GM12874 (cell line): Measurements from ENCODE around the gene C9orf152.

Experiments
- TF ChIP-seq, protein P1 (sequence below): IDR thresholded peaks from 2 replicates; pipeline ENCODE4 v1.5.1; 2011; ENCODE audit warnings: low read depth, mild to moderate bottlenecking, control low read depth, low read length, moderate library complexity; ENCODE audit not compliant: insufficient read depth

Gene C9orf152

DNA sequence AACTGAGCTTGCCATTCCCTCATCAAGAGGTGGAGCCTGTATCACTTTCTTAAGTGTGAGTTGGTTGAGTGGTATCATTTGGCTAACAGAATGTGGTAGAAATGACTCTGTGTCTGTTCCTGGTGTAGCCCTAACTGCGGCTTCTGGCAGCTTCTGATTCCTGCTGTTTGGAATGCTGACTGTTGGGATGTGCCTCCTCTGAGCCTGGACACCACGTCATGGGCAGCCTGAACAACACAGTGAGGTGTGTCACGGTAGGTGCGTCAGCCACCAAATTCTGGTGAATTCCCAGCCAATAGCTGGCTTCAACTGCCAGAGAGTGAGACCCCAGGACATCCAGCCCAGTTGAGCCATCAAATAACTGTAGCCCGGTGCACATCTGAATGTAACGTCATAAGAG lies 6.1 kb upstream of the C9orf152 start:
- TF ChIP-seq, protein P1, sequence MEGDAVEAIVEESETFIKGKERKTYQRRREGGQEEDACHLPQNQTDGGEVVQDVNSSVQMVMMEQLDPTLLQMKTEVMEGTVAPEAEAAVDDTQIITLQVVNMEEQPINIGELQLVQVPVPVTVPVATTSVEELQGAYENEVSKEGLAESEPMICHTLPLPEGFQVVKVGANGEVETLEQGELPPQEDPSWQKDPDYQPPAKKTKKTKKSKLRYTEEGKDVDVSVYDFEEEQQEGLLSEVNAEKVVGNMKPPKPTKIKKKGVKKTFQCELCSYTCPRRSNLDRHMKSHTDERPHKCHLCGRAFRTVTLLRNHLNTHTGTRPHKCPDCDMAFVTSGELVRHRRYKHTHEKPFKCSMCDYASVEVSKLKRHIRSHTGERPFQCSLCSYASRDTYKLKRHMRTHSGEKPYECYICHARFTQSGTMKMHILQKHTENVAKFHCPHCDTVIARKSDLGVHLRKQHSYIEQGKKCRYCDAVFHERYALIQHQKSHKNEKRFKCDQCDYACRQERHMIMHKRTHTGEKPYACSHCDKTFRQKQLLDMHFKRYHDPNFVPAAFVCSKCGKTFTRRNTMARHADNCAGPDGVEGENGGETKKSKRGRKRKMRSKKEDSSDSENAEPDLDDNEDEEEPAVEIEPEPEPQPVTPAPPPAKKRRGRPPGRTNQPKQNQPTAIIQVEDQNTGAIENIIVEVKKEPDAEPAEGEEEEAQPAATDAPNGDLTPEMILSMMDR, result no peak

DNA sequence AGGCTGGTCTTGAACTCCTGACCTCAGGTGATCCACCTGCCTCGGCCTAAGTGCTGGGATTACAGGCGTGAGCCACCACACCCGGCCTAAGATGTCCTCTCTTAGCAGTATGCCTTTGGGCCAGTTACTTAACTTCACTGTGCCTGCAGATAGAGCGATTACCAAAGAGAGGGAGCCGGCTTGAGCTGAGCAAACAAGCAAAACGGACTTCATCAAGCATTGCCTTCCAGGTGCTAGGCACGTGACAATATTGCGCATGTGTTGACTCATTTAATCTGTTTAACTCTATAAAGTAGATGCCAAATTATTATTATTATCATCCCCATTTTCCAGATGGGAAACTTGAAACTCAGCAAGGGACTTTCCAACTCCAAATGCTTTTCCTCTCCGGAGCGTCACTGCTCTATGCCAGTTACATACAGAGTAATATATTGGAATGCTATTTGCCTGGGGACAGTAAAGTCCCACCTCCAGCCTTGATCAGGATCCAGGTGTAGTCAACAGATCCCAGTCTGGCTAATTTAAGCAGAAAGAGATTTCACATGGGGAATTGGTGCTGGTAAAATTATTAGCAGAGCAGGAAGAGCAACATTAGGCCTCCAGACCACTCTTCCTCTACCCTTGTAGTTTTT lies 5.6 kb upstream of the C9orf152 start:
- TF ChIP-seq, protein P1, result no peak

DNA sequence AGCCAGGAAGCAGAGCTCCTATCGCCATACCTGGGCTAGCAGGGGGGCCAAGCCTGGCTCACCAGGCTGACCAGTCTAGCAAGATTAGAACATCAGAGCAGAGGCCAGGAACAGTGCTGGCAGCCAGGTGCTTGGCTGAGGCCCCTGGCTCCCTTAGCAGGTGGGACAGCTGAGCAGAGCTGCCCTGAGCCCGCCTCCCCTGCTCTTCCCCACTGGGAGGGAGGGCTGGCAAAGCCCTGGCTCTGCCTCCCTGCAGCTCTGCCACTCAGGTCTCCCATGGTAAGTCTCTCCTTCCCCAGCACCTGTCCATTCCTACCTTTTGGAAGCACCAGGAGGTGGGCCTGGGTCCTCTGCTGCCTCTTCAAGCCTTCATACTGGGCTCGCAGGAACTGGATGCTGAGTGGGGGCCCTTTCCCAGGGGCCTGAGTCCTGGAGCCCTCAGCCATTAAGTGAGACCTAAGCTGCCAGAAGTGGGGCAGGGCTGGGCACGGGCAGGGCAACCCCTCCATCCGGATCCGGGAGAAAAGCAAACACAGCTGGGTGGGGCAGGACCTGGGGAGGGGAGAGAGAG lies 803 bp downstream of the C9orf152 start:
- TF ChIP-seq, protein P1, result no peak

DNA sequence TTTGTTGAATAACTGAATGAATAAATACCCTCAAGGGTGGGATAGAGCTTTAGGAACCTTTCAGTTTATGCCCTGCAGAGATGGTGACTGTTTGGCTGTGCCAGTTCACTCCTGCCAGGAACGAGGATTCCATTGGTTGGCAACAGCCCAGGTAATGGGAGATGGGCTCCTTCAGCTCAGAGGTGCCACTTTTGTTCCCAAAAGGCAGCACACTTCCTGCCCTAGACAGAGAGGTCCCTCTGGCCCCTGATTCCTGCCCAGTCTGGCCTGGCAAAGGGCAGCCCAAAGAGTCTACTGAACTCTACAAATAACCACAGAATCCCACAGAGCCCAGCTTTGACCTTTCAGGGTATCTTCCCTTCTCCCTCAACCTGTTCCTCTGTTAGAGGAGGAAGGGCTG lies 1.6 kb downstream of the C9orf152 start:
- TF ChIP-seq, protein P1, result no peak

DNA sequence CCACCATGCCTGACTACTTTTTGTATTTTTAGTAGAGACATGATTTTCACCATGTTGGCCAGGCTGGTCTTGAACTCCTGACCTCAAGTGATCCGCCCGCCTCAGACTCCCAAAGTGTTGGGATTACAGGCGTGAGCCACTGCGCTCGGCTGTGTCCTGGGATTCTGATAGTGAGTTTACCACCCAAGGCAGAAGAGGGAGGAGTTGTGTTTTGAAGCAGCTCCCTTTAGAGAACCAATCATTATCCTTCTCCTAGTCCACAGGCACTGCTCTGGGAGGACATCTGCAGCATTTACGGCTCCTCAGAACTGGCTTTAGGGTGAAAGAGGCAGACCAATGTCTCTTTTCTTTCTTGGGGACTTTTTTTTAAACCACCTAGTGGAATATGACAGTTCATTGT lies 5.7 kb downstream of the C9orf152 start:
- TF ChIP-seq, protein P1, result no peak

DNA sequence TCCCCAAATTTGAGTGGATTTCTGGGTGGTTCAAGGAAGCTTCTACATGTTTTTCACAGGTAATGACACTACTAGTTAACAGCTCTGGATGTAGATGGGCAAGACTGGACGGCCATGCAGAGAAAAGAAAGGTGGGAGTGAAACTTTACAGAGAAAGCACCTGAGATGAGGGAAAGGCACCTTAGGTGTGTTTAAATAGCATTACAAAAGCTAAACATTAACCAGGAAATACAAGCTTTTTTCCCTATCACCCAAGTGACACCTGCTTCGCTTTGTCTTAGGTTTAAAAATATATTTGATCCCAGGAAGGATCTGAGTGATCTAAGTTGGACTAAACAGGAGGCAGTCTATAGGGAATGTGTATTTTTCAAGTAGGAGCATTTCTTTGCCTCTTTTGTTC lies 8.3 kb downstream of the C9orf152 start:
- TF ChIP-seq, protein P1, result no peak

DNA sequence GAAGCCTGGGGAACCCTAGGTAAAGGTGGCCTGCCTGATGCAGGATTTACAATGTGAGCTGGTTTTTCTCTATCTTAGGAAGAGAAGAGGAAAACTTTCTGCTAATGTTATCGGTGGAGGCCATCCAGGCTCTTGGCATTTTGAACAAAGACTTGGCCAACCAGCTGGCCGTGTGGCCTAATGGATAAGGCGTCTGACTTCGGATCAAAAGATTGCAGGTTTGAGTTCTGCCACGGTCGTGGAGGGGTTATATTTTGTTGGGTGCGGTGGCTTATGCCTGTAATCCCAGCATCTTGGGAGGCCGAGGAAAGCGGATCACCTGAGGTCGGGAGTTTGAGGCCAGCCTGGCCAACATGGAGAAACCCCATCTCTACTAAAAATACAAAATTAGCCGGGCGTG lies 9.6 kb downstream of the C9orf152 start:
- TF ChIP-seq, protein P1, result no peak
